NCI-H748 (cell line): ENCODE results near the gene AFAP1L2.

ENCODE experiments used
- DNase-seq: peaks from one replicate; lab custom pipeline; 2025; ENCODE audit not compliant: unreplicated experiment; lab: John Stamatoyannopoulos, UW

AFAP1L2 gene

DNA sequence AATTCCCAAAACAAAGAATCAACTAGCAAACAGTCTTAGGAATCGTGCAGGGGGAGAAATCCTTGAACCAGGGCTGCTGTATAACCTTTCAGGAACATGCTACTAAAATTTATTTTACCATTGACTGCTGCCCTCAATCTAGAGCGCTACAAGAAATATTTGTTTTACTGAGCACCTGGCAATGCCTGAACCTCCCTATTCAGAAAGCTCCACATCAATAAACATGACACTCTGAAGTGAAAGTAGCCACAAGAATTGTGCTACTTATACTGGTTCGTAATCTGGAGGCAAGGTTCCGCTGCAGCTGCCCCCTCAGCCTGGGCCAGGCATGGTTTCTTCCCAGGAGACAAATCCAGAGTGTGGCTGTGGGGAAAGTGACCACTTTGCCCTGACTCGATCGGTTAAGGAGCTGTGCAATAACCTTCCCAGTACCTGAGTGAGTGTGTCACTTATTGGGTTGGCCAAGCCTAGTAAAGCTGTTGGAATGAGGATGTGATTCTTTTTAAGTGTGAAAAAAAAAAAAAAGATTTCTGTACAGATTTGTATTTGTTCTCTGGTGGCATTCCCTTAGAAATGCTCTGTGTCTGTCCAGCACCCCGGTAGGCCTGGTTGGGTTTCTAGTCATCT, 157.5 kb downstream of the AFAP1L2 start:
- DNase-seq, result no peak

DNA sequence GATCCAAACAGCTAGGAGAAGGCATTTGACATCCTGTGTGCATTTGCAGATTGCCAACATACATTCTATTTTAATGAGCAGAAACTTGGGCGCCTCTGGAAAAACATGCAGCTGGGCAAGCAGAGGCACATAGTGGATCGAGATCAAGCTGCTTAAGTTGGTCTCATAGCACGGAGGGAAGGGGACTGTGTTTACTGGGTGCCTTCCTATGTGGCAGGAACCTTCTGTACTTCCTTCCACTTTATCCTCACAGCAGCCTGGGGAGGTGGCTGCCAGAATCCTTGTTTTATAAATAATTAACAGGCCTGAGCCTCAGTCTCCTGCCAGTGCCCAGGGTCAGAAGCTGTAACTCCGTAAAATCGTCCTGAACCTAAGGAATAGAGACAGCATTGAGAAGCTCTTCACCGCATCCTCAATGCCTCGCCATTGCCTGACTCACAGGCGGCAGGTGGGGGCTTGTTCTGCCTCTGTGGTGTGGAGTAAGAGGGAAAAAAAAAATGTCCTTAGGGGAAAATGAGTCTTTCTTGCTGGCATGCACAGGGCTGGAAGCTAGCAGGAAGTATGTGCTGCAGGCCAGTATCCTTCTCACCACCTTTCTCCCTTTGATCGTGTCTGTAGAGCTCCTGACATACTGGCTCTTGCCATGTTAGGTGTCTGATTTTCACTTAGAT, 159.0 kb downstream of the AFAP1L2 start:
- no peak for DNase-seq
